Fibroblast of lung (primary cell): ENCODE measurements around the gene FCF1. TPM values are rescaled to one million over a fixed set of nuclear protein-coding genes. Genes with fewer than 3 reads are reported as not detected.

Experiments used
- DNase-seq, 2 donors: peaks; one replicate each; pipeline versions ENCODE4 v3.0.0 to v3.0.0-alpha.2; 2010; ENCODE audit warnings: low read depth in 2 of 2
- H2AFZ ChIP-seq: 2 replicates; pipeline ENCODE4 v1.5.1; 2012; ENCODE audit warnings: low read length, control low read depth, inconsistent platforms
- H3K27ac ChIP-seq: 2 replicates; pipeline ENCODE4 v1.5.1; 2011; ENCODE audit warnings: low read length, control low read depth; ENCODE audit not compliant: insufficient read depth
- H3K27me3 ChIP-seq: 2 replicates; pipeline ENCODE4 v1.5.1; 2011; ENCODE audit warnings: mild to moderate bottlenecking, low read length; ENCODE audit not compliant: control insufficient read depth, insufficient read depth
- H3K36me3 ChIP-seq: 2 replicates; pipeline ENCODE4 v1.5.1; 2011; ENCODE audit warnings: low read length; ENCODE audit not compliant: control insufficient read depth, insufficient read depth
- H3K4me1 ChIP-seq: 2 replicates; pipeline ENCODE4 v1.5.1; 2011; ENCODE audit warnings: low read length; ENCODE audit not compliant: control insufficient read depth, insufficient read depth; ENCODE audit errors: extremely low read depth
- H3K4me2 ChIP-seq: 2 replicates; pipeline ENCODE4 v1.5.1; 2011; ENCODE audit warnings: low read length, control low read depth; ENCODE audit not compliant: insufficient read depth; ENCODE audit errors: extremely low read depth
- H3K4me3 ChIP-seq, 4 experiments: fragments of 200-600 bp in 1 of 4; sonication (generic) in 1 of 4; replicated peaks in 1 of 4; 2 replicates each; pipeline ENCODE4 v1.5.1; 2011 to 2016; ENCODE audit warnings: low read length in 4 of 4, low read depth in 3 of 4, mild to moderate bottlenecking in 3 of 4, control low read depth in 2 of 4, inconsistent platforms in 1 of 4, mixed read lengths in 1 of 4; ENCODE audit not compliant: insufficient read depth in 1 of 4; ENCODE audit errors: control extremely low read depth in 1 of 4
- H3K79me2 ChIP-seq: 2 replicates; pipeline ENCODE4 v1.5.1; 2012; ENCODE audit warnings: mild to moderate bottlenecking, low read length, inconsistent platforms; ENCODE audit not compliant: control insufficient read depth, insufficient read depth
- H3K9ac ChIP-seq: 2 replicates; pipeline ENCODE4 v1.5.1; 2011; ENCODE audit warnings: mild to moderate bottlenecking, low read length, control low read depth; ENCODE audit not compliant: insufficient read depth
- H3K9me3 ChIP-seq: 2 replicates; pipeline ENCODE4 v1.5.1; 2012; ENCODE audit warnings: low read depth, low read length; ENCODE audit not compliant: control insufficient read depth, insufficient read depth
- H4K20me1 ChIP-seq: 2 replicates; pipeline ENCODE4 v1.5.1; 2011; ENCODE audit warnings: low read length; ENCODE audit not compliant: control insufficient read depth, insufficient read depth; ENCODE audit errors: extremely low read depth
- EZH2 ChIP-seq: IDR thresholded peaks from 2 replicates; pipeline ENCODE4 v1.5.1; 2012; ENCODE audit warnings: low read length, control low read depth, mild to moderate bottlenecking; ENCODE audit errors: missing control alignments
- polyA minus RNA-seq: library from RNA; depleted of rRNA, polyadenylated mRNA; stranded (reverse); fragments of >200 nt; gene quantifications from 2 replicates; pipeline ENCODE4 v1.2.3, GENCODE V29; 2011; ENCODE audit warnings: low replicate concordance
- polyA plus RNA-seq, 2 donors: library from polyadenylated mRNA; depleted of rRNA in 1 of 2; stranded (reverse) in 1 of 2; unstranded in 1 of 2; fragments of >200 nt; gene quantifications; 2 replicates each; pipeline ENCODE4 v1.2.1, GENCODE V29; 2011 to 2012; ENCODE audit warnings: missing spikeins in 1 of 2
- total RNA-seq: library from RNA; depleted of rRNA; stranded (reverse); fragments of >200 nt; gene quantifications from 2 replicates; pipeline ENCODE4 v1.2.1, GENCODE V29; 2014
- TF ChIP-seq, protein P1 (sequence below), 2 donors: IDR thresholded peaks in 1 of 2; conservative IDR thresholded peaks in 1 of 2; 1 replicate in 1 of 2; 2 replicates in 1 of 2; pipeline ENCODE4 v1.5.1; 2011 to 2012; ENCODE audit warnings: low read length in 2 of 2, control low read depth in 1 of 2, inconsistent platforms in 1 of 2, low read depth in 1 of 2, mild to moderate bottlenecking in 1 of 2

FCF1 gene, protein sequence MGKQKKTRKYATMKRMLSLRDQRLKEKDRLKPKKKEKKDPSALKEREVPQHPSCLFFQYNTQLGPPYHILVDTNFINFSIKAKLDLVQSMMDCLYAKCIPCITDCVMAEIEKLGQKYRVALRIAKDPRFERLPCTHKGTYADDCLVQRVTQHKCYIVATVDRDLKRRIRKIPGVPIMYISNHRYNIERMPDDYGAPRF
- total RNA-seq = 26.7 and 29.2 TPM in 2 replicates
- 57.8 and 67.2 TPM in 2 replicates for polyA plus RNA-seq
- polyA plus RNA-seq (2012) = 52.3 and 57.4 TPM in 2 replicates
- 8.6 and 23.3 TPM in 2 replicates for polyA minus RNA-seq

DNA sequence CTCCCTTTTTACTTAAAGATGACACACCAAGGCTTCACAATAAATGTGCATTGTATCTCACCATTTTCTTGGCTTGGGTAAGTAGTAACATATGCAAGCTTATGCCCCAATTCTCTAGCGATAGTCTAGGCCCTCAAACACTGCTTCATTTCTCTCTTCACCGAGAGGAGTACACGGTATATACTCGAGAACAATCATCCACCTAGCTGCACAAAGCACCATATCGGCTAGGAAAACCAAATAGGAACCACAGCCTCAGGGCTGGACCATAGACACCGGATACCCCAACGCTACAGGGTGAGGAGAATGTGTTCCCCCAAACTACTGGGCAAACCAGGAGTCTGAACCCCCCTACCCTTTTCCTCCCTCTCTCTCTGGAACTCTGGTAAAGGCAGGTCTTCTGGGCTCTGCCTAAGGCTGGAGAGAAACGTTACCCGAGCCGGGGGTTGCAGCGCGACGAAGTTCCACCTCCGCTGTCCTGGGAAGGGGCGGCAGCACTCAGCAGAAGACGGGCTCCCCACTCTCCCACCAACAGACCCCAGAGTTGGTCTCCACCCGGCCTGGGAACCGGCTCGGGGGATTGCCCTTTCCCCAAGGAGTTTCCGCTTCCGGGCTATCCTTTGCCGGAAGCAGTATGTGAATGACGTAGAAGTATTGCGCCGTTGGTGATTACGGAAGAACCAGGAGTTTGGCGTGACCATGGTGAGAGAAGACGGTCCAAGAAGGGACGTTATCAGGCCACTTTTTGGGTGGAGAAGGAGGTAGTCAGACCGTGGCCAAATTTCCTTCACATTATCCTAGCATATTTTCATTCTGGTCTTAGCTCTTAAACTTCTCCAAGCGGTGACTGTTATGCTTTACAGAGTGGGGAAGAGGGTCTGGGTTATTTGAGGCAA, at the start of gene FCF1, which contains the start of gene AREL1:
Gene FCF1, plus strand, starts transcription at position 646 of the 896 bp plus-strand sequence. Its CDS starts 54 bp downstream, at position 700.
Gene AREL1, minus strand, starts transcription at position 582 of the 896 bp plus-strand sequence. CDS start 27,465 bp downstream, outside the sequence.
- H3K4me1 ChIP-seq = peaks cover 10% of the 10 kb centered on the region
- peak within 1 kb of the TSS; percentile 88 for H3K9ac ChIP-seq
- H3K9me3 ChIP-seq = no peaks in the 10 kb centered on the region
- no peaks in the 10 kb centered on the region for H4K20me1 ChIP-seq
- H2AFZ ChIP-seq = peak within 1 kb of the TSS; percentile 89
- TF ChIP-seq, protein P1, sequence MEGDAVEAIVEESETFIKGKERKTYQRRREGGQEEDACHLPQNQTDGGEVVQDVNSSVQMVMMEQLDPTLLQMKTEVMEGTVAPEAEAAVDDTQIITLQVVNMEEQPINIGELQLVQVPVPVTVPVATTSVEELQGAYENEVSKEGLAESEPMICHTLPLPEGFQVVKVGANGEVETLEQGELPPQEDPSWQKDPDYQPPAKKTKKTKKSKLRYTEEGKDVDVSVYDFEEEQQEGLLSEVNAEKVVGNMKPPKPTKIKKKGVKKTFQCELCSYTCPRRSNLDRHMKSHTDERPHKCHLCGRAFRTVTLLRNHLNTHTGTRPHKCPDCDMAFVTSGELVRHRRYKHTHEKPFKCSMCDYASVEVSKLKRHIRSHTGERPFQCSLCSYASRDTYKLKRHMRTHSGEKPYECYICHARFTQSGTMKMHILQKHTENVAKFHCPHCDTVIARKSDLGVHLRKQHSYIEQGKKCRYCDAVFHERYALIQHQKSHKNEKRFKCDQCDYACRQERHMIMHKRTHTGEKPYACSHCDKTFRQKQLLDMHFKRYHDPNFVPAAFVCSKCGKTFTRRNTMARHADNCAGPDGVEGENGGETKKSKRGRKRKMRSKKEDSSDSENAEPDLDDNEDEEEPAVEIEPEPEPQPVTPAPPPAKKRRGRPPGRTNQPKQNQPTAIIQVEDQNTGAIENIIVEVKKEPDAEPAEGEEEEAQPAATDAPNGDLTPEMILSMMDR (conservative IDR thresholded peaks at IDR 0.05 in 1 of 2, IDR thresholded peaks at IDR 0.05 in 1 of 2; ENCODE audit: low read depth in 1 of 2, low read length in 2 of 2) = no peak
- no peak for TF ChIP-seq EZH2
- peak within 1 kb of the TSS; percentile 82 for H3K27ac ChIP-seq
- peak within 1 kb of the TSS; percentile 92 for H3K4me2 ChIP-seq
- H3K79me2 ChIP-seq = peaks cover 61% of the 10 kb centered on the region
- no peaks in the 10 kb centered on the region for H3K27me3 ChIP-seq
- DNase-seq = peak; percentile 91 to 92
- H3K4me3 ChIP-seq = peak within 1 kb of the TSS; percentile 82 to 100 (median 94)
- H3K36me3 ChIP-seq = no peaks in the 10 kb centered on the region

GRCh38 chr14:74663884-74664283, 49.1 kb upstream of the FCF1 start:
- TF ChIP-seq, protein P1 (conservative IDR thresholded peaks at IDR 0.05 in 1 of 2, IDR thresholded peaks at IDR 0.05 in 1 of 2; ENCODE audit: low read depth in 1 of 2, low read length in 2 of 2) = no peak
- no peak for TF ChIP-seq EZH2
- Histone ChIP-seq H4K20me1 (no peaks in the 10 kb centered on the region), H2AFZ (no peak overlapping the region), H3K9ac (no peak overlapping the region), H3K4me1 (peaks cover 6% of the 10 kb centered on the region), H3K27ac (no peak overlapping the region), H3K36me3 (peaks cover 6% of the 10 kb centered on the region), H3K4me2 (no peak overlapping the region), H3K4me3 (no peak overlapping the region), H3K9me3 (no peaks in the 10 kb centered on the region), H3K79me2 (no peaks in the 10 kb centered on the region), H3K27me3 (no peaks in the 10 kb centered on the region)
- no peak for DNase-seq

GRCh38 chr14:74664717-74665116, 48.2 kb upstream of the FCF1 start:
- H3K4me2 ChIP-seq = no peak overlapping the region
- no peak overlapping the region for H2AFZ ChIP-seq
- H3K9me3 ChIP-seq = no peaks in the 10 kb centered on the region
- no peaks in the 10 kb centered on the region for H3K27me3 ChIP-seq
- H3K4me1 ChIP-seq = peaks cover 3% of the 10 kb centered on the region
- no peak overlapping the region for H3K27ac ChIP-seq
- no peaks in the 10 kb centered on the region for H4K20me1 ChIP-seq
- peaks cover 6% of the 10 kb centered on the region for H3K36me3 ChIP-seq
- no peak for DNase-seq
- no peak overlapping the region for H3K9ac ChIP-seq
- no peak overlapping the region for H3K4me3 ChIP-seq
- no peak for TF ChIP-seq EZH2
- TF ChIP-seq, protein P1 (conservative IDR thresholded peaks at IDR 0.05 in 1 of 2, IDR thresholded peaks at IDR 0.05 in 1 of 2; ENCODE audit: low read depth in 1 of 2, low read length in 2 of 2) = no peak
- no peaks in the 10 kb centered on the region for H3K79me2 ChIP-seq
